ENCODE results near the gene HEMGN.

HEMGN gene

GRCh38 chr9:97925497-97926334 lies 12.3 kb downstream of the HEMGN start:
- DNase-seq (ENCODE audit: low read depth in 1 of 2, low spot score in 1 of 2): no peak
- H3K4me3 ChIP-seq (replicated peaks; ENCODE audit: insufficient read depth, low read length): no peak overlapping the region
- H3K27me3 ChIP-seq (ENCODE audit: insufficient read depth, poor library complexity, severe bottlenecking): no peaks in the 10 kb centered on the region
- TF ChIP-seq GABPA (IDR thresholded peaks at IDR 0.05; ENCODE audit: low read depth) (no peak), SPI1 (IDR thresholded peaks at IDR 0.05; ENCODE audit: borderline replicate concordance, low read depth) (no peak), POLR2AphosphoS5 (IDR thresholded peaks at IDR 0.05; ENCODE audit: low read depth) (no peak), REST (IDR thresholded peaks at IDR 0.05; ENCODE audit: insufficient replicate concordance, low read depth) (no peak), CTCF (IDR thresholded peaks at IDR 0.05; ENCODE audit: insufficient read depth, low read length) (no peak)
- H3K27ac ChIP-seq (replicated peaks): no peak overlapping the region

GRCh38 chr9:97924386-97924785 lies 13.6 kb downstream of the HEMGN start:
- no peaks in the 10 kb centered on the region for H3K27me3 ChIP-seq (ENCODE audit: insufficient read depth, poor library complexity, severe bottlenecking)
- peak; percentile 71 to 86 for DNase-seq (ENCODE audit: low read depth in 1 of 2, low spot score in 1 of 2)
- TF ChIP-seq SPI1 (IDR thresholded peaks at IDR 0.05; ENCODE audit: borderline replicate concordance, low read depth): peak; percentile 99
- TF ChIP-seq CTCF (IDR thresholded peaks at IDR 0.05; ENCODE audit: insufficient read depth, low read length): no peak
- no peak for TF ChIP-seq REST (IDR thresholded peaks at IDR 0.05; ENCODE audit: insufficient replicate concordance, low read depth)
- no peak for TF ChIP-seq GABPA (IDR thresholded peaks at IDR 0.05; ENCODE audit: low read depth)
- TF ChIP-seq POLR2AphosphoS5 (IDR thresholded peaks at IDR 0.05; ENCODE audit: low read depth): no peak
- H3K4me3 ChIP-seq (replicated peaks; ENCODE audit: insufficient read depth, low read length): no peak overlapping the region
- peak overlapping the region; percentile 99 for H3K27ac ChIP-seq (replicated peaks)

- Histone ChIP-seq H3K4me3 (replicated peaks; ENCODE audit: insufficient read depth, low read length) (0 out of 2 replicates have a peak overlapping the region, but pooled peaks have one; percentile 12), H3K27ac (replicated peaks) (peak overlapping the region; percentile 99), H3K27me3 (ENCODE audit: insufficient read depth, poor library complexity, severe bottlenecking) (no peaks in the 10 kb centered on the region)
- DNase-seq (ENCODE audit: low read depth in 1 of 2, low spot score in 1 of 2): peak; percentile 67 to 78
- TF ChIP-seq CTCF (IDR thresholded peaks at IDR 0.05; ENCODE audit: insufficient read depth, low read length): peak; percentile 11
- no peak for TF ChIP-seq POLR2AphosphoS5 (IDR thresholded peaks at IDR 0.05; ENCODE audit: low read depth)
Observed at GRCh38 chr9:97923529-97924108, 14.4 kb downstream of the HEMGN start.
